WTC11 (cell line): Measurements from ENCODE around the gene PPP2R1B. TPM values are rescaled to one million over a fixed set of nuclear protein-coding genes. Genes with fewer than 3 reads are reported as not detected.

Experiments used
- ATAC-seq: fragments of 200-7000 bp; cut with Tn5 transposase; 2 replicates; pipeline ENCODE4 v1.10.0; 2021; ENCODE audit warnings: mild to moderate bottlenecking, moderate library complexity
- CTCF ChIA-PET: fragments of 300-600 bp; sonication (Branson Sonifier 250); formaldehyde crosslinking; loops from one replicate; lab custom pipeline; 2021; ENCODE audit warnings: antibody characterized with exemption; lab: Charles Lee
- POLR2A ChIA-PET: fragments of 350-600 bp; sonication (Branson Sonifier 250); formaldehyde crosslinking; loops from one replicate; lab custom pipeline; 2021; ENCODE audit warnings: antibody characterized with exemption; lab: Charles Lee
- DNase-seq: peaks from one replicate; pipeline ENCODE4 v3.0.0; 2021; ENCODE audit warnings: low spot score
- H3K27ac Mint-ChIP-seq: 2 replicates; pipeline ENCODE4 v1.8.0; 2021; ENCODE audit warnings: mixed read lengths
- H3K27me3 Mint-ChIP-seq: 2 replicates; pipeline ENCODE4 v1.8.0; 2021; ENCODE audit warnings: low read depth, mild to moderate bottlenecking, moderate library complexity, mixed read lengths
- H3K36me3 Mint-ChIP-seq: 2 replicates; pipeline ENCODE4 v1.8.0; 2021; ENCODE audit warnings: mixed read lengths
- H3K4me1 Mint-ChIP-seq: 2 replicates; pipeline ENCODE4 v1.8.0; 2022; ENCODE audit warnings: mixed read lengths
- H3K4me3 Mint-ChIP-seq: 2 replicates; pipeline ENCODE4 v1.8.0; 2021; ENCODE audit warnings: mild to moderate bottlenecking, moderate library complexity, mixed read lengths
- H3K9me3 Mint-ChIP-seq: 2 replicates; pipeline ENCODE4 v1.8.0; 2021; ENCODE audit warnings: mixed read lengths
- AFF4 ChIP-seq: sonication (generic); formaldehyde crosslinking; IDR thresholded peaks from 2 replicates; pipeline ENCODE4 v1.8.1; 2023; ENCODE audit warnings: mild to moderate bottlenecking, missing genetic modification reagents, borderline replicate concordance
- ATF1 ChIP-seq: sonication (generic); formaldehyde crosslinking; IDR thresholded peaks from 2 replicates; pipeline ENCODE4 v1.8.1; 2023; ENCODE audit warnings: mild to moderate bottlenecking, moderate library complexity, missing genetic modification reagents
- CREM ChIP-seq: sonication (generic); formaldehyde crosslinking; IDR thresholded peaks from 2 replicates; pipeline ENCODE4 v1.8.1; 2022; ENCODE audit warnings: mild to moderate bottlenecking, missing genetic modification reagents, moderate library complexity
- CTCF ChIP-seq: fragments of 200-600 bp; IDR thresholded peaks from 2 replicates; pipeline ENCODE4 v1.8.0; 2022; ENCODE audit warnings: antibody characterized with exemption
- E2F1 ChIP-seq: sonication (generic); formaldehyde crosslinking; IDR thresholded peaks from 2 replicates; pipeline ENCODE4 v1.8.0; 2022; ENCODE audit warnings: mild to moderate bottlenecking, missing genetic modification reagents
- ELF4 ChIP-seq: sonication (generic); formaldehyde crosslinking; IDR thresholded peaks from 2 replicates; pipeline ENCODE4 v1.8.1; 2022; ENCODE audit warnings: low read depth, mild to moderate bottlenecking, moderate library complexity, missing genetic modification reagents
- MYBL2 ChIP-seq: sonication (generic); formaldehyde crosslinking; IDR thresholded peaks from 2 replicates; pipeline ENCODE4 v1.8.1; 2023; ENCODE audit warnings: mild to moderate bottlenecking, moderate library complexity, missing genetic modification reagents
- NFE2L1 ChIP-seq: sonication (generic); formaldehyde crosslinking; IDR thresholded peaks from 2 replicates; pipeline ENCODE4 v1.8.1; 2023; ENCODE audit warnings: missing genetic modification reagents
- NR2C2 ChIP-seq: sonication (generic); formaldehyde crosslinking; IDR thresholded peaks from 2 replicates; pipeline ENCODE4 v1.8.0; 2022; ENCODE audit warnings: mild to moderate bottlenecking, missing genetic modification reagents
- RELA ChIP-seq: sonication (generic); formaldehyde crosslinking; IDR thresholded peaks from 2 replicates; pipeline ENCODE4 v1.8.1; 2022; ENCODE audit warnings: missing genetic modification reagents, mild to moderate bottlenecking, borderline replicate concordance
- SMAD3 ChIP-seq: sonication (generic); formaldehyde crosslinking; IDR thresholded peaks from 2 replicates; pipeline ENCODE4 v1.8.0; 2022; ENCODE audit warnings: missing genetic modification reagents, mild to moderate bottlenecking, borderline replicate concordance
- USF1 ChIP-seq: sonication (generic); formaldehyde crosslinking; IDR thresholded peaks from 2 replicates; pipeline ENCODE4 v1.8.0; 2022; ENCODE audit warnings: mild to moderate bottlenecking, missing genetic modification reagents
- ZNF219 ChIP-seq: sonication (generic); formaldehyde crosslinking; IDR thresholded peaks from 2 replicates; pipeline ENCODE4 v1.8.0; 2023; ENCODE audit warnings: missing genetic modification reagents, mild to moderate bottlenecking, borderline replicate concordance
- ZNF263 ChIP-seq: sonication (generic); formaldehyde crosslinking; IDR thresholded peaks from 2 replicates; pipeline ENCODE4 v1.8.1; 2022; ENCODE audit warnings: low read depth, mild to moderate bottlenecking, moderate library complexity, missing genetic modification reagents
- ZNF423 ChIP-seq: fragments of 250-450 bp; sonication (Bioruptor Pico); IDR thresholded peaks from 2 replicates; pipeline ENCODE4 v2.1.2; 2022; ENCODE audit warnings: mild to moderate bottlenecking, moderate library complexity
- ZSCAN18 ChIP-seq: fragments of 250-450 bp; sonication (Bioruptor Pico); IDR thresholded peaks from 2 replicates; pipeline ENCODE4 v2.1.2; 2022; ENCODE audit warnings: mild to moderate bottlenecking, moderate library complexity
- total RNA-seq: library from RNA; stranded (reverse); gene quantifications from 3 replicates; pipeline ENCODE4 v1.2.3, GENCODE V29; 2021

PPP2R1B gene
- total RNA-seq, 1 experiment from 2014 or later: 87.7 TPM

GRCh38 chr11:111715142-111715816 lies 50.9 kb downstream of the PPP2R1B start (continued):
- TF ChIP-seq USF1 (CRISPR knock-in tag) (no peak), SMAD3 (CRISPR knock-in tag) (no peak), ELF4 (no peak)

GRCh38 chr11:111714522-111714921 lies 51.7 kb downstream of the PPP2R1B start:
- Mint-ChIP-seq H3K9me3 (no peaks in the 10 kb centered on the region), H3K4me1 (peaks cover 14% of the 10 kb centered on the region), H3K4me3 (no peak overlapping the region), H3K36me3 (peaks cover 6% of the 10 kb centered on the region), H3K27ac (0 out of 2 replicates have a peak overlapping the region, but pooled peaks have one; percentile 4), H3K27me3 (no peaks in the 10 kb centered on the region)
- no peak for TF ChIP-seq NFE2L1 (CRISPR knock-in tag)
- TF ChIP-seq RELA (CRISPR knock-in tag): no peak
- TF ChIP-seq NR2C2 (CRISPR knock-in tag): no peak
- TF ChIP-seq ZSCAN18: no peak
- TF ChIP-seq ZNF219 (CRISPR knock-in tag): no peak
- no peak for TF ChIP-seq CTCF
- TF ChIP-seq ZNF263 (CRISPR knock-in tag): no peak
- ChIA-PET POLR2A (no interaction called here), CTCF (interaction anchor here (0.9 kb wide), 1 partner anchor 126 kb away, joined by 3 read pairs; no protein-coding TSS in a partner anchor)
- ATAC-seq: no peak; the same call in 1 of the 2 replicates
- DNase-seq: no peak

- Mint-ChIP-seq H3K4me3 (no peak overlapping the region), H3K9me3 (no peaks in the 10 kb centered on the region)
Measured at GRCh38 chr11:111707691-111708067, 58.5 kb downstream of the PPP2R1B start.

GRCh38 chr11:111707039-111707690 lies 59.0 kb downstream of the PPP2R1B start:
- Mint-ChIP-seq H3K27ac (no peak overlapping the region), H3K9me3 (no peaks in the 10 kb centered on the region), H3K4me3 (no peak overlapping the region), H3K4me1 (no peaks in the 10 kb centered on the region), H3K36me3 (peaks cover 7% of the 10 kb centered on the region), H3K27me3 (no peaks in the 10 kb centered on the region)
- ChIA-PET CTCF (no interaction called here), POLR2A (no interaction called here)
- DNase-seq: no peak
- ATAC-seq: no peak
- TF ChIP-seq CREM (no peak), ZNF423 (CRISPR knock-in tag) (no peak), AFF4 (CRISPR knock-in tag) (no peak), ATF1 (CRISPR knock-in tag) (no peak), MYBL2 (CRISPR knock-in tag) (no peak), E2F1 (CRISPR knock-in tag) (no peak)

More at GRCh38 chr11:111707691-111708067, 58.5 kb downstream of the PPP2R1B start:
- ChIA-PET CTCF (no interaction called here), POLR2A (interaction anchor here (0.5 kb wide), 1 partner anchor 184 kb away, joined by 8 read pairs; no protein-coding TSS in a partner anchor)
- no peaks in the 10 kb centered on the region for H3K27me3 Mint-ChIP-seq
- DNase-seq (no peak), ATAC-seq (no peak)
- no peak overlapping the region for H3K27ac Mint-ChIP-seq
- no peak for TF ChIP-seq E2F1 (CRISPR knock-in tag)
- TF ChIP-seq NR2C2 (CRISPR knock-in tag): no peak
- no peaks in the 10 kb centered on the region for H3K4me1 Mint-ChIP-seq
- peaks cover 10% of the 10 kb centered on the region for H3K36me3 Mint-ChIP-seq
